Retinal pigment epithelial cell (primary cell): ENCODE results near the gene LPCAT3.

Experiments
- DNase-seq: peaks from one replicate; pipeline ENCODE4 v3.0.0-alpha.2; 2010; ENCODE audit warnings: low read depth
- H3K4me3 ChIP-seq: 2 replicates; pipeline ENCODE4 v1.5.1; 2011; ENCODE audit warnings: mild to moderate bottlenecking, low read length, control low read depth, moderate library complexity
- TF ChIP-seq, protein P1 (sequence below): conservative IDR thresholded peaks from 2 replicates; pipeline ENCODE4 v1.5.1; 2011; ENCODE audit warnings: low read depth, low read length, control low read depth, inconsistent platforms

LPCAT3 gene

GRCh38 chr12:7009512-7009911 lies 8.8 kb downstream of the LPCAT3 start:
- H3K4me3 ChIP-seq = no peak overlapping the region
- DNase-seq = no peak
- TF ChIP-seq, protein P1, sequence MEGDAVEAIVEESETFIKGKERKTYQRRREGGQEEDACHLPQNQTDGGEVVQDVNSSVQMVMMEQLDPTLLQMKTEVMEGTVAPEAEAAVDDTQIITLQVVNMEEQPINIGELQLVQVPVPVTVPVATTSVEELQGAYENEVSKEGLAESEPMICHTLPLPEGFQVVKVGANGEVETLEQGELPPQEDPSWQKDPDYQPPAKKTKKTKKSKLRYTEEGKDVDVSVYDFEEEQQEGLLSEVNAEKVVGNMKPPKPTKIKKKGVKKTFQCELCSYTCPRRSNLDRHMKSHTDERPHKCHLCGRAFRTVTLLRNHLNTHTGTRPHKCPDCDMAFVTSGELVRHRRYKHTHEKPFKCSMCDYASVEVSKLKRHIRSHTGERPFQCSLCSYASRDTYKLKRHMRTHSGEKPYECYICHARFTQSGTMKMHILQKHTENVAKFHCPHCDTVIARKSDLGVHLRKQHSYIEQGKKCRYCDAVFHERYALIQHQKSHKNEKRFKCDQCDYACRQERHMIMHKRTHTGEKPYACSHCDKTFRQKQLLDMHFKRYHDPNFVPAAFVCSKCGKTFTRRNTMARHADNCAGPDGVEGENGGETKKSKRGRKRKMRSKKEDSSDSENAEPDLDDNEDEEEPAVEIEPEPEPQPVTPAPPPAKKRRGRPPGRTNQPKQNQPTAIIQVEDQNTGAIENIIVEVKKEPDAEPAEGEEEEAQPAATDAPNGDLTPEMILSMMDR = no peak

- H3K4me3 ChIP-seq = no peak overlapping the region
- DNase-seq = no peak
- TF ChIP-seq, protein P1 = no peak
Measured at GRCh38 chr12:7008864-7009263, 9.4 kb downstream of the LPCAT3 start.

GRCh38 chr12:7006639-7007038 lies 11.6 kb downstream of the LPCAT3 start:
- no peak for DNase-seq
- no peak overlapping the region for H3K4me3 ChIP-seq
- TF ChIP-seq, protein P1 = no peak

DNA sequence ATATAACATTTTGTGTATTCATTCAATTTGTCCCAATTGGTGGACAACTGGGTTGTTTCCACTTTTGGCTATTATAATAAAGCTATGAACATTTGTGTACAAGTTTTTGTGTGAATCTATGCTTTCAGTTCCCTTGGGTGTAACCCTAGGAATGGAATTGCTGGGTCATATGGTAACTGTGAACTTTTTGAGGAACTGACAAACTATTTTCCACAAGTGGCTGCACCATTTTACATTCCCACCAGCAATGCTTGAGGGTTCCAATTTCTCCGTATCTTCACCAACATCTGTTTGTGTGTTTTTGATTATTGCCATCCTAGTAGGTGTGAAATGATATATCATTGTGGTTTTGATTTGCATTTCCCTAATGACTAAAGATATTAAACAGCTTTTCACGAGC lies 13.0 kb downstream of the LPCAT3 start:
- DNase-seq = no peak
- H3K4me3 ChIP-seq = no peak overlapping the region
- TF ChIP-seq, protein P1 = no peak

GRCh38 chr12:7004840-7005239 lies 13.4 kb downstream of the LPCAT3 start:
- TF ChIP-seq, protein P1 = no peak
- H3K4me3 ChIP-seq = no peak overlapping the region

GRCh38 chr12:7004287-7004803 lies 13.9 kb downstream of the LPCAT3 start:
- H3K4me3 ChIP-seq = no peak overlapping the region
- no peak for DNase-seq
- TF ChIP-seq, protein P1 = no peak

More at GRCh38 chr12:7004840-7005239, 13.4 kb downstream of the LPCAT3 start:
- no peak for DNase-seq

DNA sequence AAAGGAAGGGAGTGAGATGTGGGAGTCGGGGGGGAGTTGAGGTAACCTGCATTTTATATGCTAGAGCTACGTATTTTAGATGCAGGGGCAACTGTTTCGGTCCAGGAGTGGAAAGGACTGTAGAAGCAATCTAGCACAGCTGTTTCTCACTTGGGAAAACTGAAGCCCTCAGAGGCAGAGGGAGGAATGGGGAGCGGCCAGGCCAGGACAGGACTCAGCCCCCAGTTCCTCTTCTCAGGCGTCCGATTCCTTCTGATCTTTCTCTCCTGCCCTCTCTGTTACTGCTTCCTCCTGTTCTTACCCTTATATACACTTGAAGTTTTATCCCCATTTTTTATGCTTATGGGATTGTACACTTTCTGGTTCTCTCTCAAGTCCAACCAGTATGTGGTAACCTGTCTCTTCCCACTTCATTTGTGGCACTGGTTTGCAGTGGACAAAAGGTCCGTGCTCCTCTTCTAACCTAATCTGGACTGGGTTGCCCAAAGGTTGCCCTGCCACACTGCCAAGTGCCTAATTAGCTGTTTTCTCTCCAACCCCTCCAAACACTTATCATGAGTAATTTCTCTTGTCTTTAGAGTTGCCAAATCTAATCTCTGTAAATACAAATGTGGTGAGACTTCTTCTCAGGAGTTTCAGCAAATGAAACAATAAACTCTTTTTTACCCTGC lies 16.2 kb downstream of the LPCAT3 start:
- no peak overlapping the region for H3K4me3 ChIP-seq
- DNase-seq = no peak
- TF ChIP-seq, protein P1 = no peak
